SHP77 treated with DMSO at 0.1 percent for 48 hours (cell line): Measurements from ENCODE around the gene RXFP2.

Source experiments
- DNase-seq: peaks from one replicate; lab custom pipeline; 2025; lab: John Stamatoyannopoulos, UW

RXFP2 gene, protein sequence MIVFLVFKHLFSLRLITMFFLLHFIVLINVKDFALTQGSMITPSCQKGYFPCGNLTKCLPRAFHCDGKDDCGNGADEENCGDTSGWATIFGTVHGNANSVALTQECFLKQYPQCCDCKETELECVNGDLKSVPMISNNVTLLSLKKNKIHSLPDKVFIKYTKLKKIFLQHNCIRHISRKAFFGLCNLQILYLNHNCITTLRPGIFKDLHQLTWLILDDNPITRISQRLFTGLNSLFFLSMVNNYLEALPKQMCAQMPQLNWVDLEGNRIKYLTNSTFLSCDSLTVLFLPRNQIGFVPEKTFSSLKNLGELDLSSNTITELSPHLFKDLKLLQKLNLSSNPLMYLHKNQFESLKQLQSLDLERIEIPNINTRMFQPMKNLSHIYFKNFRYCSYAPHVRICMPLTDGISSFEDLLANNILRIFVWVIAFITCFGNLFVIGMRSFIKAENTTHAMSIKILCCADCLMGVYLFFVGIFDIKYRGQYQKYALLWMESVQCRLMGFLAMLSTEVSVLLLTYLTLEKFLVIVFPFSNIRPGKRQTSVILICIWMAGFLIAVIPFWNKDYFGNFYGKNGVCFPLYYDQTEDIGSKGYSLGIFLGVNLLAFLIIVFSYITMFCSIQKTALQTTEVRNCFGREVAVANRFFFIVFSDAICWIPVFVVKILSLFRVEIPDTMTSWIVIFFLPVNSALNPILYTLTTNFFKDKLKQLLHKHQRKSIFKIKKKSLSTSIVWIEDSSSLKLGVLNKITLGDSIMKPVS

DNA sequence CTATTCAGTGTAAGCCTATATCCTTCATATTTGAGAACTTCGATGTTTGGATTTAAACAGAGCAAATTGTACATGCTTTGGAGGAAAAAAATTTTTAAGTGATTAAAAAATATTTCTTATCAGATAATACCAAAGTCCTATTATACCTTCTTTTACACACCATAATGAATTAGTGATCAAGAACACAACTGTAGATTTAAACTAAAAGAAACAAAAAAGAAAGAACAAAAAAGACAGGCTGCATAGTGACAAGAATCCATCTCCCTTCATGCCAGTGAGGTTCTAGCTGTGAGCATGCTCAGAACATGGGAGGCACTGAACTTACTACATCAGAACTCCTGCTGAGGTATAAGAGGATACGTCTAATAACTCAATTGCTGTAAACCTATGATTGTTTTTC lies at the start of gene RXFP2:
Gene RXFP2, plus strand, starts transcription at position 301 of the 400 bp plus-strand sequence. Its CDS starts 87 bp downstream, at position 388.
- DNase-seq, result no peak

DNA sequence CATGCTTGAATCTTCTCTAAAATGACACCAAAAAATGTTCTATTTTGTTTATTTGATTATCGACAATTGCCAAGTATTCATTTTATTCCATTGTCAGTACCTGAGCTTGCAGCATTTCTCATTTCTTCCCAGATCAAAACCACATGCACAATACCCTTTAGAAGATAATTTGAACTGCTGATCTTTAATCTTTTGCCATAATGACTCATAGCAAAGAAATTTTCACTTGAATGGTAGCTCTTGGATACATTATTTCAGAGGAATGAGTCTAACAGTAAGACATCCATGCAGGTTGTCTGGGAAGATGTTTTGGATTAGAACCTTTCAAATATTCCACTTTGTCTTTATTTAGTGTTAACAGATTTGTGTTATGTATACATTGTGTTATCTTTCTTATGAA lies 42.0 kb upstream of the RXFP2 start:
- DNase-seq, result no peak

DNA sequence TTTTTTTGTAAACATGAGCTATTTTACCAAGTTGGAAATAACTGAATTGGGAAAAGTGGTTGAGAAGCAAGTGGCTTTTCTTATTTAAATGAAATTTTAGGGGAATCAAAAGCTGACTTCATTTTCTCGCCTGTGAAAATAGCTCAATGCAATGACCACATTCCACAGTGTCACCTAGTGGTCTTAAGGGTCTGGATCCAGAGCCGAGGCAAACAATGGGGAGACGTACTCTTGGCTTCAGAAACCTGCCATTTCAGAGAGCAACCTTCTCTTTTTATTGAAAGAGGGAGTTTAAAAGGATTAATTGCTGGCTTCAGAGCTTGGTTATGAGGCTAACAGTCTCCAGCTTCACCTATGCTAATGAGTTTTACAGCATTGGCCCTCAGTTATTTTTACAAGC lies 39.7 kb upstream of the RXFP2 start:
- no peak for DNase-seq

- no peak for DNase-seq
Observed at GRCh38 chr13:31703780-31704179, 35.5 kb upstream of the RXFP2 start.

DNA sequence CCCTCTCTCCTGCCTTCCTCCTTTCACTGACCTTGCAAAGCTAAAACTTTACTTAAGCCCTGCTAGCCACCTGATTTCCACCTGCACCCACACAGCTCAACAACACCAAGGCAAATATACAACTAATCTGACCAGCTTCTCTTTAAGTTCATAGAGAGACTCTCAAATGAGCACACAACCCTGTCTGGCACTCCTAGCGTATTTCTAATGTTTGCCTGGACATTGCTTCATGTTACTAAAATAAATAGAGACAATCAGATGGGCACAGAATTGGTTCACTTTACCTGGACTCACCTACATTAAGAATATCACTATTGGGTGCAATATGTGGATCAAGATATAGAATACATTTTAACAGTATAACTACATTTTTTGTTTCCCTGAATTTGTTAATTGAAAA lies 33.2 kb upstream of the RXFP2 start:
- DNase-seq, result no peak

DNA sequence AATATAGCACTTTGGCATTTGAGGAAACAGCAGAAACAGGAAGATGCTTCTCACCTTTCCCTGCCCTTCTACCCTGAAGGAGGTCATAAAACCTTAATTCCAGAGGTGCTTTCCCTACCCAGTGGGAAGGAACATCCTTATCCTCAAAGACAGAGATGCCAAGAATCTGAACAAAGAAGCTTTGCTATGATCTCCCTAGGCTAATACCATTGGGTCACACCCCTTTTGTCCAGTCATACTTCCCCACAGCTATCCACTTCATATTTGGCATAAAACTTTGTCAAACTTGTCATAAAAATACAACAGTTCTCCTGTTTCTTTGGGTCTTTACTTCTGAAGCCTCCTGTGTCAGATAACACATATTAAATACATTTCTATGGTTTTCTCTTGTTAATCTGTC lies 21.7 kb upstream of the RXFP2 start:
- no peak for DNase-seq

DNA sequence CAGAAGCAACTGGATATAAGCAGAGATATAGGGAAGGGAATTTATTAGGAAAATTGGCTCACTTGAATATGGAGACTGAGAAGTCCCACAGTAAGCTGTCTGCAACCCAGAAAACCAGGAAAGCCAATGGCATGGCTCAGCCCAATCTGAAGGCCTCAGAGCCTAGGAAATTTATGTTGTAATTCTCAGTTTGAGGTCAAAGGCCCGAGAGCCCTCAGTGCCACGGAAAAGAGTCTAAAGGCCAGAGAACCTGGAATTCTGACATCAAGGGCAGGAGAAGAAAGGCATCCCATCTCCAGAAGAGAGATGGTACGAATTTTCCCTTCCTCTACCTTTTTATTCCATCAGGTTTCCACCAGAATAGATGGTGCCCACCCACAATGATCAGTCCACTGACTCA lies 20.1 kb upstream of the RXFP2 start:
- DNase-seq, result no peak

DNA sequence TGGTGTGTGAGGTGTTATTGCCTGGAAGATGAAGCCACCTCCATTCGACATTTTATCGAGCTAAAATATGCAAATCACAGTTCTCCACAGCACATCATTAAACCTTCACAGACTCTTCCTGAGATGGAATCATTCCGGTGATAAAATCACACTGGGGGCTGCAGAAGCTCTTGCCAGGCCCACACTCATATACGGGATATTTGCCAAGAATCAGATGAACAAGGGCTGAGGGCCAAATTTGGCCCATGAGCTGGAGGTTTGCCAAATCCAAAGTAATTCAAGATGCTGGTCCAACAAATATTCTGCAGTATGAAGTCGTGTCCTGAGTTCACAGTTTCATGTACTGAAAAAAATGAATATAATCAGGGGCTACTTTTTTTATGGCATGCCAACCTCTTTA lies 16.7 kb upstream of the RXFP2 start:
- DNase-seq, result no peak

- DNase-seq, result no peak
Observed at GRCh38 chr13:31725841-31726240, 13.5 kb upstream of the RXFP2 start.

DNA sequence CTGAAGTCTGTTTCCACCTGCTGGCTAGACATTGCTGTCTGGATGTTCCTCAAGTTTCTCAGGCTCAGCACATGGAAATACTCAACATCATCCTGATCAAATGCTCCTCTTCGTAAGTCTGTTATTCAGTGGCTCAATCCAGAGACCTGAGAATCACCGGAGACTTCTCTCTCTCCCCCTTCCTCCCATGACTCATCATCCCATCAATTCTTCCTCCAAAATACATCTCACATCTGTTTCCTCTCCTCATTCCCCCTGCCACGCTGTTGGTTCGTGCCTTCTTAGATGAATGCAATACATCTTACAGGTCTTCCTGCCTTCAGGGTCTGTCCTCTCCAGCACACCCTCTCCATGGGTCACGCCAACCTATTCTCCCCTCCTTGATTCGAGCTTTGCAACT lies 7.4 kb upstream of the RXFP2 start:
- DNase-seq, result no peak

DNA sequence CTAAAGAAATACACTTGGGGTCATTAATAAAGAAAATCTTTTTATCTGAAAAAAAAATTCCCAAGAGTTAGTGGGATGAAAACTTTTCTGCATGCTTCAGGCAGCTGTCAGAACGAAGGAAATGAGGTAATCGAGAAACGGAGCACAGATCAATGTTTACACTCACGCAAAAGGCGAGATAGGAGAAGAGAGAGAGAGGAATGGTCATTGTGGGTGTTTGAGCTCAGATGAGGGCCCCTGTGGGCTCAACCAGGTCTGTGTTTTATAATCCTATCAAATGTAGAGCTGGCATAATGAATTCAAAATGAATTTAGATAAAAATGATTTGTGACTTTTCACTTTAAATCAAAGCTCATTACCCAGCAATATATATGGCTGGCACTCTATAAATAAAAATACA lies 6.3 kb upstream of the RXFP2 start:
- no peak for DNase-seq

GRCh38 chr13:31733647-31734046 lies 5.7 kb upstream of the RXFP2 start:
- no peak for DNase-seq

- DNase-seq, result no peak
Observed at GRCh38 chr13:31742097-31742734, 2.9 kb downstream of the RXFP2 start.

DNA sequence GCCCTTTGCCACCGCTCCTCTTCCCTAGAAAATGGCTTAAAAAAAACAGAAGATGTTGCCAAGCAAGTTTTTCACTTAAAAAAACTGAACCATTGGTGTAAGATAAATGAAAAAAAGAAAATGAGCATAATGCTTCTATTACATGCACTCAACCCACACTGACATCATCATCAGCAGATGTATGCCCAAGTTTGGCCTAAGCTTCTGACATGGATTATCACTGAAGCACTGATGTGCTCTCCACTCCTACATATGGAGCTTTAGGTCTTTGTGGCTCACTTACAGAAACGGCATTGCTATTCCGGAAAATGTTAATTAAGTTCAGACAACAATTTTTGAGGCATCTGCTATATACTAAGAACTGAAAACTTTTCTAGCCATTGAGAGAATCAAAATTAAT lies 8.0 kb downstream of the RXFP2 start:
- no peak for DNase-seq

DNA sequence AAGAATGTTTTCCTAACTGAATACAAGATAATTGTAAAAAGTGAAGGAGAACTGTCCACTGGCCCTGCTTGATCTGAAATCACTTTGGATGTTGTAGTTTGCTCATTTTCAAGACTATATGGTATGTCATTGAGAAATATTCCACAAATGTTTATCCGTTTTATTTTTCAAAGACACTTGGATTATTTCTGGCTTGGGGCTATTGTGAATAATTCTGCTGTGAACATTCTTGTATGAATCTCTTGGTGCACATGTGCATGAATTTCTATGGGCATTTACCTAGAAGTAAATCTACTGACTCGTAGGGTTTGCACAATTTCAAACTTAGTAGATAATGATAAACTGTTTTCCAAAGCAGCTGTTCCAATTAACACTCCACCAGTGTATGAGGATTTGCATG lies 8.6 kb downstream of the RXFP2 start:
- DNase-seq, result no peak

DNA sequence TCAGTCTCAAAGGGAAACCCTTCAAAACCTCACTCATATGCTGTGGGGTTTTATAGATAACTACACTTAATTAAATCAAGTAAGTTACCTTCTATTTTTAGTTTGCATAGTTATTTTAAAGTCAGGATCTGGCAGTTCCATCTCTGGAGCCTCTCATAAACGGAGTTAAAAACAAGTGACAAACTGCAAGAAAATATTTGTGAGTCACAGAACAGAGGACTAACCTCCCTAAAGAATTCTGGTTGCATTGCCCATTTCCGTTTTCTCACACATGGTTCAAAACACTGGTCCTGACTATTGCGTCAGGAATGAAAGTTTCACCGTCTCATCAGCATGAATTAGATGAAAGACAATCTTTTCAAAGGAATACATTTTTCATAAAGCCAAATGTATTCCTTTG lies 10.6 kb downstream of the RXFP2 start:
- DNase-seq, result no peak

GRCh38 chr13:31755211-31755610 lies 15.9 kb downstream of the RXFP2 start:
- DNase-seq, result no peak

DNA sequence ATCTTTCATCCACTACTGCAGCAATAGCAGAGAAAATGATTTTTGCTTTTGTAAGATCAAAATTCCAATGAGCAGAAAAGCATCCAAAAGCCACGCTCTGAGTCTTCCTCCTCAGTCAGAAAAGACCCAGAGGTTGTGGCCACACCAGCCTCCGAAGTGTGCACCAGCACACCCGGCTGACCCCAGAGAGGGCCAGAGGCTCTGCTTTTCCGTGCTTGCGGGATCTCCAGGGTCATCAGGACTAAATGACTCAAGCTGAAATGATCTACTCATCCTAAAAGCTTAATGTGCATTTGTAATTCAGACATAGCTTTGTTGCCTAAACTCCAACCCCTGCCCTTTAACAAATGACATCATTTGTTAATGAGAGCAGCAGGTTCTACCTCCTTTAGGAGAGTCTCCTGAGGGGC lies 16.5 kb downstream of the RXFP2 start:
- DNase-seq, result no peak

DNA sequence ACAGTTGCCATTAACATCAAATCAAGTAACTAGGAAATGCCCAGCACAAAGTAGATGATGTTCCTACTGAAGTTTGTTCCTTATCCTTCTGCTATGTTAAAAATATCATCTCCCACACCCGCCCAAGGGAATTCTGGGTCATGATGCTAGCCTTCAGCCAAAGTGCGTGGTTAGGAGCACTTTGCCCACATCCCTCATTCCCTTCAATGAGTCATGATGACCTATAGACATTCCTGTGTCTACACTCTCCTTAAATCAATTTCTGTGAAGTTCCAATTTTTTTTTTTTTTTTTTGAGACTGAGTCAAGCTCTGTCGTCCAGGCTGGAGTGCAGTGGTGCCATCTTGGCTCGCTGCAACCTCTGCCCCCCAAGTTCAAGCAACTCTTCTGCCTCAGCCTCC lies 17.0 kb downstream of the RXFP2 start:
- no peak for DNase-seq

DNA sequence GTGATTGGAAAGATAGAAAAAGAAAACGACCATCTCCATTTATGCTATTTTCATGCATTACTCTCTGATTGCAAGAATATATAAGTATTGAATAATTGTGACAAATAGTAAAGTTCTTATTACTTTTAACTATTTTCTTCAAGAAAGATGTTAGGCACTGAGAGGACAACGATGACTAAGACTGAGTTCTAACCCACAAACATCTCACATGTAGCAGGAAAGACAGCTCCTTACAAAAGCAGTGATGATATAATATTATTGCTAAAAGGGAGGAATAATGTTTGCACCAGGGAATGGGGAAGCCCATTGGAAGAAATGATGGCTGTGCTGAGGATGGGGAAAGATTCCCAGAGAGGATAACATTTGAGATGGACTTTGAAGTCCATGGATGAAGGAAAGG lies 22.6 kb downstream of the RXFP2 start:
- DNase-seq, result no peak

DNA sequence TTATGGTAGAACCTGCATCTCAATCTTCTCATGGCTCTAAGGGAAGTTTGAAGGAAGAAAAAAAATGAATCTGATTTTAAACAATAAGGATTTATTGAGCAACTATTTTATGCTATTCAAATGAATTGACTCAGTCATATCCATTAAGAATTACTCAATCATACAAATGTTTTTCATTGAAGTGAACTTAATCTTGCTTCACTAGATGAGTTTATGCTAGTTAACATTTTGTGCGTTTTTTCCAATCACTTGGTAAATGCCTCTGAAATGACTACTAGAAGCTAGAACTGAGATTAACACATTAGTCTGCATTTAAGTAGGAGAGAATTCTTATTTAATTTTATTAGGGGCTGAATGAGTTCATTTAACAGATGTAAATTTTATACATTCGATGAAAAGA lies 25.2 kb downstream of the RXFP2 start:
- no peak for DNase-seq

- no peak for DNase-seq
Observed at GRCh38 chr13:31765138-31765785, 25.9 kb downstream of the RXFP2 start.
